ENCODE measurements around the gene ABCB8.

The ABCB8 gene

GRCh38 chr7:151082141-151083070 lies 54.2 kb downstream of the ABCB8 start:
- peak overlapping the region; percentile 75 for H3K27ac ChIP-seq (ENCODE audit: extremely low read depth, low read depth, low read length)
- H3K4me3 ChIP-seq (ENCODE audit: low read depth, low read length): peak overlapping the region; percentile 74
- H3K36me3 ChIP-seq (ENCODE audit: control insufficient read depth in 2 of 2, insufficient read depth in 1 of 2, low read length in 2 of 2): peaks cover 0 to 22% of the 10 kb centered on the region in 2 experiments; a peak in 1 of 3 replicates
- ChIA-PET CTCF (interaction anchor here (0.6 to 0.9 kb wide), 4 partner anchors 9 to 30 kb away, joined by 3 to 4 read pairs (median 3); no protein-coding TSS in a partner anchor), POLR2A (interaction anchor here (1.0 to 2.0 kb wide), 2 partner anchors 17 to 20 kb away, joined by 3 to 17 read pairs; no protein-coding TSS in a partner anchor)
- peaks cover 7% of the 10 kb centered on the region; the same call in 1 of the 2 replicates for H3K4me1 ChIP-seq (ENCODE audit: control insufficient read depth, insufficient read depth, low read length)
- no peaks in the 10 kb centered on the region for H3K9me3 ChIP-seq (ENCODE audit: control insufficient read depth, insufficient read depth, low read depth, low read length)
- peak; percentile 19; the same call in 1 of the 2 replicates for TF ChIP-seq ZNF10 (tag by site-specific recombination; IDR thresholded peaks at IDR 0.05)
- TF ChIP-seq ZNF19 (tag by site-specific recombination; IDR thresholded peaks at IDR 0.05; ENCODE audit: low read depth): no peak
- no peak for TF ChIP-seq PRDM4 (tag by site-specific recombination; IDR thresholded peaks at IDR 0.05)
- no peak for TF ChIP-seq ZNF335 (tag by site-specific recombination; conservative IDR thresholded peaks at IDR 0.05)
- peak; percentile 16; the same call in 1 of the 2 replicates for TF ChIP-seq ZNF391 (tag by site-specific recombination; IDR thresholded peaks at IDR 0.05; ENCODE audit: borderline replicate concordance, low read depth)
- TF ChIP-seq ZNF398 (tag by site-specific recombination; IDR thresholded peaks at IDR 0.05): peak; percentile 95
- no peak for TF ChIP-seq ZNF521 (tag by site-specific recombination; IDR thresholded peaks at IDR 0.05)
- TF ChIP-seq ZBTB20 (tag by site-specific recombination; IDR thresholded peaks at IDR 0.05): peak; percentile 82
- no peak for TF ChIP-seq ZNF239 (tag by site-specific recombination; IDR thresholded peaks at IDR 0.05)
- TF ChIP-seq, protein P1, sequence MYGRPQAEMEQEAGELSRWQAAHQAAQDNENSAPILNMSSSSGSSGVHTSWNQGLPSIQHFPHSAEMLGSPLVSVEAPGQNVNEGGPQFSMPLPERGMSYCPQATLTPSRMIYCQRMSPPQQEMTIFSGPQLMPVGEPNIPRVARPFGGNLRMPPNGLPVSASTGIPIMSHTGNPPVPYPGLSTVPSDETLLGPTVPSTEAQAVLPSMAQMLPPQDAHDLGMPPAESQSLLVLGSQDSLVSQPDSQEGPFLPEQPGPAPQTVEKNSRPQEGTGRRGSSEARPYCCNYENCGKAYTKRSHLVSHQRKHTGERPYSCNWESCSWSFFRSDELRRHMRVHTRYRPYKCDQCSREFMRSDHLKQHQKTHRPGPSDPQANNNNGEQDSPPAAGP (tag by site-specific recombination; IDR thresholded peaks at IDR 0.05): 0 out of 2 replicates have a peak, but pooled peaks have one; percentile 54
- TF ChIP-seq PATZ1 (tag by site-specific recombination; IDR thresholded peaks at IDR 0.05): peak; percentile 92
- 0 out of 2 replicates have a peak, but pooled peaks have one; percentile 45 for TF ChIP-seq ZNF2 (tag by site-specific recombination; IDR thresholded peaks at IDR 0.05)
- TF ChIP-seq KLF1 (tag by site-specific recombination; IDR thresholded peaks at IDR 0.05): peak; percentile 77; the same call in 1 of the 2 replicates
- TF ChIP-seq TSHZ1 (tag by site-specific recombination; IDR thresholded peaks at IDR 0.05; ENCODE audit: borderline replicate concordance): no peak
- TF ChIP-seq ZNF600 (tag by site-specific recombination; IDR thresholded peaks at IDR 0.05): peak; percentile 75
- peak; percentile 63; the same call in 1 of the 2 replicates for TF ChIP-seq KLF7 (tag by site-specific recombination; IDR thresholded peaks at IDR 0.05; ENCODE audit: borderline replicate concordance)
- TF ChIP-seq ZBTB10 (tag by site-specific recombination; IDR thresholded peaks at IDR 0.05): peak; percentile 84
- TF ChIP-seq KLF8 (tag by site-specific recombination; IDR thresholded peaks at IDR 0.05): peak; percentile 83
- TF ChIP-seq ZNF580 (tag by site-specific recombination; IDR thresholded peaks at IDR 0.05): no peak

Measured in HEK293 (cell line).